Lower lobe of right lung (tissue), 2 donors: ENCODE measurements around the gene GNAO1. TPM values are rescaled to one million over a fixed set of nuclear protein-coding genes. Genes with fewer than 3 reads are reported as not detected.

Source experiments
- ATAC-seq, 2 donors: fragments of 200-7000 bp; cut with Tn5 transposase; one replicate each; pipeline ENCODE4 v1.9.1; 2020 to 2022; ENCODE audit warnings: mild to moderate bottlenecking in 2 of 2, moderate library complexity in 2 of 2
- DNase-seq: peaks from one replicate; pipeline ENCODE4 v3.0.0-alpha.2; 2020
- H3K27ac ChIP-seq: fragments of 200-600 bp; one replicate; pipeline ENCODE4 v1.8.0; 2022
- H3K27me3 ChIP-seq: fragments of 200-600 bp; one replicate; pipeline ENCODE4 v1.8.0; 2022; ENCODE audit warnings: low read depth
- H3K36me3 ChIP-seq: fragments of 200-600 bp; one replicate; pipeline ENCODE4 v1.8.0; 2022; ENCODE audit warnings: mild to moderate bottlenecking
- H3K4me1 ChIP-seq: fragments of 200-600 bp; one replicate; pipeline ENCODE4 v1.8.0; 2022
- H3K4me3 ChIP-seq: fragments of 200-600 bp; one replicate; pipeline ENCODE4 v1.8.0; 2022; ENCODE audit warnings: mild to moderate bottlenecking
- H3K9me3 ChIP-seq: fragments of 200-600 bp; one replicate; pipeline ENCODE4 v1.8.0; 2022
- intact Hi-C: fragments of 100-400 bp; cut with DNase I; formaldehyde crosslinking; loops from one replicate; pipeline ENCODE4 v1.11.0; 2022
- microRNA-seq: library from miRNA; unstranded; fragments of <30 nt; microRNA quantifications from one replicate; pipeline ENCODE4 v1.2.0, GENCODE V29; 2020; ENCODE audit warnings: borderline number of aligned reads
- total RNA-seq: library from RNA; stranded (reverse); fragmentation: NEBNext Ultra II Directional; extraction: Animal tissue kit (Norgen Biotek cat#: 25700); gene quantifications from one replicate; pipeline ENCODE4 v1.2.1, GENCODE V29; 2021
- TF ChIP-seq, protein P1 (sequence below): fragments of 200-600 bp; IDR thresholded peaks from one replicate; pipeline ENCODE4 v1.8.0; 2022; ENCODE audit warnings: antibody characterized with exemption, mild to moderate bottlenecking
- donor health status: DM: no; HTN: yes; CAD: no; lungs with severe emphysema.

The GNAO1 gene
- total RNA-seq, 1 donor from 2014 or later, result 1.8 TPM

DNA sequence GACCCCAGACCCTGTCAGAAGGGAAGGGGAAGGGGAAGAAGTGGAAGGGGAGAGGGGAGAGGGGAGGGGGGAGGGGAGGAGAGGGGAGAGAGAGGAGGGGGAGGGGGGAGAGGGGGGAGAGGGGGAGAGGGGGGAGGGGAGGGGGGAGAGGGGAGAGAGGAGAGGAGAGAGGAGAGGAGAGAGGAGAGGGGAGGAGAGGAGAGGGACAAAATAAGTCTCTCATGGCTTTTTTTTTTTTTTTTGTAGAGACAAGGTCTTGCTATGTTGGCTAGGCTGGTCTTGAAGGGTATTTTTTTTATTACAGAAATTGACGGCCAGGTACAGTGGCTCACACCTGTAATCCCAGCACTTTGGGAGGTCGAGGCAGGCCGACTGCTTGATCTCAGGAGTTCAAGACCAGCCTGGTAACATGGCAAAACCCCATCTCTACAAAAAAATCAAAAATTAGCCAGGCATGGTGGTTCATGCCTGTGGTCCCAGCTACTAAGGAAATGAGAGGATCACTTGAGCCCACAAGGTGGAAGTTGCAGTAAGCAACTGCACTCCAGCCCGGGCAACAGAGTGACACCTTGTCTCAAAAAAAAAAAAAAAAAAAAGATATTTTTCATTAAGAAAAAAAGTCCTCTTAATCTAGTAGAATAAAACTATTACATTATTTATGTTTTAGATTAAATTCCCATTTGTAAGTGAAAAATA is 214.8 kb downstream of the GNAO1 start:
- Histone ChIP-seq H3K36me3 (peaks cover 76% of the 10 kb centered on the region), H3K27me3 (no peaks in the 10 kb centered on the region), H3K9me3 (no peaks in the 10 kb centered on the region), H3K4me1 (no peaks in the 10 kb centered on the region), H3K4me3 (no peak overlapping the region), H3K27ac (no peak overlapping the region)
- DNase-seq, result no peak
- no peak for ATAC-seq
- intact Hi-C loops, result no loop called here
- TF ChIP-seq, protein P1, sequence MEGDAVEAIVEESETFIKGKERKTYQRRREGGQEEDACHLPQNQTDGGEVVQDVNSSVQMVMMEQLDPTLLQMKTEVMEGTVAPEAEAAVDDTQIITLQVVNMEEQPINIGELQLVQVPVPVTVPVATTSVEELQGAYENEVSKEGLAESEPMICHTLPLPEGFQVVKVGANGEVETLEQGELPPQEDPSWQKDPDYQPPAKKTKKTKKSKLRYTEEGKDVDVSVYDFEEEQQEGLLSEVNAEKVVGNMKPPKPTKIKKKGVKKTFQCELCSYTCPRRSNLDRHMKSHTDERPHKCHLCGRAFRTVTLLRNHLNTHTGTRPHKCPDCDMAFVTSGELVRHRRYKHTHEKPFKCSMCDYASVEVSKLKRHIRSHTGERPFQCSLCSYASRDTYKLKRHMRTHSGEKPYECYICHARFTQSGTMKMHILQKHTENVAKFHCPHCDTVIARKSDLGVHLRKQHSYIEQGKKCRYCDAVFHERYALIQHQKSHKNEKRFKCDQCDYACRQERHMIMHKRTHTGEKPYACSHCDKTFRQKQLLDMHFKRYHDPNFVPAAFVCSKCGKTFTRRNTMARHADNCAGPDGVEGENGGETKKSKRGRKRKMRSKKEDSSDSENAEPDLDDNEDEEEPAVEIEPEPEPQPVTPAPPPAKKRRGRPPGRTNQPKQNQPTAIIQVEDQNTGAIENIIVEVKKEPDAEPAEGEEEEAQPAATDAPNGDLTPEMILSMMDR, result no peak

Small RNA genes lying within 50 kb of the gene (microRNA-seq; reads per million reads assigned to microRNA genes)
- not detected for gene MIR3935

Other genes with a start within 250 kb of the GNAO1 start
- 90.4 TPM for gene AMFR, start 234.1 kb downstream of the GNAO1 start, total RNA-seq